ENCODE results near the gene CDH5. TPM values are rescaled to one million over a fixed set of nuclear protein-coding genes. Genes with fewer than 3 reads are reported as not detected.
A peak's percentile ranks its signal among the peaks of the same experiment; 100 is the strongest.

CDH5 gene
- 1.7 TPM for polyA plus RNA-seq (2012; ENCODE audit: insufficient read depth, insufficient read length, low read depth)

GRCh38 chr16:66366433-66367299, at the start of gene CDH5:
Gene CDH5 (plus strand): TSS chr16:66366691. CDS start chr16:66379338, 12,647 bp downstream.
- Histone ChIP-seq H3K9me3 (no peaks in the 10 kb centered on the region), H3K4me1 (no peaks in the 10 kb centered on the region), H3K27me3 (no peaks in the 10 kb centered on the region), H3K36me3 (no peaks in the 10 kb centered on the region), H3K4me3 (ENCODE audit: low read depth, low read length) (no peak within 1 kb of the TSS)
- peak; percentile 29 for DNase-seq
- TF ChIP-seq CTCF (IDR thresholded peaks at IDR 0.05; ENCODE audit: low read depth, low read length), result no peak

GRCh38 chr16:66318505-66318904, 48.0 kb upstream of the CDH5 start:
- TF ChIP-seq CTCF (IDR thresholded peaks at IDR 0.05; ENCODE audit: low read depth, low read length), result no peak
- no peaks in the 10 kb centered on the region for H3K9me3 ChIP-seq
- H3K27me3 ChIP-seq, result peaks cover 4% of the 10 kb centered on the region
- H3K4me3 ChIP-seq (ENCODE audit: low read depth, low read length), result no peak overlapping the region
- DNase-seq, result no peak
- H3K4me1 ChIP-seq, result no peaks in the 10 kb centered on the region
- H3K36me3 ChIP-seq, result no peaks in the 10 kb centered on the region

- Histone ChIP-seq H3K4me3 (ENCODE audit: low read depth, low read length) (no peak overlapping the region), H3K9me3 (no peaks in the 10 kb centered on the region), H3K36me3 (no peaks in the 10 kb centered on the region), H3K4me1 (no peaks in the 10 kb centered on the region), H3K27me3 (peaks cover 4% of the 10 kb centered on the region)
- no peak for DNase-seq
- TF ChIP-seq CTCF (IDR thresholded peaks at IDR 0.05; ENCODE audit: low read depth, low read length), result no peak
Observed at GRCh38 chr16:66320774-66321173, 45.7 kb upstream of the CDH5 start.

GRCh38 chr16:66322174-66322573, 44.3 kb upstream of the CDH5 start:
- Histone ChIP-seq H3K27me3 (peaks cover 4% of the 10 kb centered on the region), H3K4me1 (no peaks in the 10 kb centered on the region), H3K9me3 (no peaks in the 10 kb centered on the region), H3K36me3 (no peaks in the 10 kb centered on the region), H3K4me3 (ENCODE audit: low read depth, low read length) (no peak overlapping the region)
- no peak for DNase-seq
- TF ChIP-seq CTCF (IDR thresholded peaks at IDR 0.05; ENCODE audit: low read depth, low read length), result no peak

- TF ChIP-seq CTCF (IDR thresholded peaks at IDR 0.05; ENCODE audit: low read depth, low read length), result peak; percentile 51
- Histone ChIP-seq H3K36me3 (no peaks in the 10 kb centered on the region), H3K27me3 (peaks cover 4% of the 10 kb centered on the region), H3K9me3 (no peaks in the 10 kb centered on the region), H3K4me3 (ENCODE audit: low read depth, low read length) (no peak overlapping the region), H3K4me1 (no peaks in the 10 kb centered on the region)
- peak; percentile 74 for DNase-seq
Observed at GRCh38 chr16:66324815-66325515, 41.5 kb upstream of the CDH5 start.

All from BE2C (cell line).